Fibroblast of lung (primary cell): ENCODE measurements around the gene TNK2.

Experiments
- EZH2 ChIP-seq: IDR thresholded peaks from 2 replicates; pipeline ENCODE4 v1.5.1; 2012; ENCODE audit warnings: low read length, control low read depth, mild to moderate bottlenecking; ENCODE audit errors: missing control alignments
- TF ChIP-seq, protein P1 (sequence below), 2 donors: IDR thresholded peaks in 1 of 2; conservative IDR thresholded peaks in 1 of 2; 1 replicate in 1 of 2; 2 replicates in 1 of 2; pipeline ENCODE4 v1.5.1; 2011 to 2012; ENCODE audit warnings: low read length in 2 of 2, control low read depth in 1 of 2, inconsistent platforms in 1 of 2, low read depth in 1 of 2, mild to moderate bottlenecking in 1 of 2

DNA sequence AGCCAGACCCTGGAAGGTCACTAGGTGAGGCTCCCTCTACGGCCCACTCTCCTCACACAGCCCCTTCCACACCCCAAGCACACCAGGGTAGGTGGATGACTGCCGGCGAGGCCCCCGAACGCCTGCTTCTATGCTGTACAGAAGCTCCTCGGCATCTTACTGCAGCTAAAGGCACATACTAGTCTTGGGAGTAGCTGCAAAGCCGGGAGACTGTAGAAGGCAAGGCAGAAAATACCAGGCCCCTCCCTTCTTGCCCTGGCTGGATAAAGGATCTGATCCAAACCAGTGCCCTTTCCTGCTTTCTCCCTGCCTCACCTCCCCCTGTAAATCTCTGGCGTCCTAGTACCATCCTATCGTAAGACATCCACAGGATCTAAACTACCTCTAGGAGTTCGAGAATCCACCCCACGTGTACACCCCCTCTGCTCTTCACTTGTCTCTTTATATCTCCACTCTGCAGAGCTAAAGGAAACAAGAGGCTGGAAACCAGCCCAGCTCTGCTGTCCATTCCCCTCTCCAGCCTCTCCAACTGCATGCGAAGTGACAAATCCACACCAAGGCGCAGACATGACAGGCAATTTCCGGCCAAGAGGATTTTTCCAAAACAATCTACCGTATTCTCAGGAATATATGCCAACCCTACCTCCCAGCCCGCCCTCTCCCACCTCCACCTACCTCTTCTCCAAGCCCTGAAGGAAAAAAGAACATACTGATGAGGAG, 11.8 kb downstream of the TNK2 start:
- TF ChIP-seq, protein P1, sequence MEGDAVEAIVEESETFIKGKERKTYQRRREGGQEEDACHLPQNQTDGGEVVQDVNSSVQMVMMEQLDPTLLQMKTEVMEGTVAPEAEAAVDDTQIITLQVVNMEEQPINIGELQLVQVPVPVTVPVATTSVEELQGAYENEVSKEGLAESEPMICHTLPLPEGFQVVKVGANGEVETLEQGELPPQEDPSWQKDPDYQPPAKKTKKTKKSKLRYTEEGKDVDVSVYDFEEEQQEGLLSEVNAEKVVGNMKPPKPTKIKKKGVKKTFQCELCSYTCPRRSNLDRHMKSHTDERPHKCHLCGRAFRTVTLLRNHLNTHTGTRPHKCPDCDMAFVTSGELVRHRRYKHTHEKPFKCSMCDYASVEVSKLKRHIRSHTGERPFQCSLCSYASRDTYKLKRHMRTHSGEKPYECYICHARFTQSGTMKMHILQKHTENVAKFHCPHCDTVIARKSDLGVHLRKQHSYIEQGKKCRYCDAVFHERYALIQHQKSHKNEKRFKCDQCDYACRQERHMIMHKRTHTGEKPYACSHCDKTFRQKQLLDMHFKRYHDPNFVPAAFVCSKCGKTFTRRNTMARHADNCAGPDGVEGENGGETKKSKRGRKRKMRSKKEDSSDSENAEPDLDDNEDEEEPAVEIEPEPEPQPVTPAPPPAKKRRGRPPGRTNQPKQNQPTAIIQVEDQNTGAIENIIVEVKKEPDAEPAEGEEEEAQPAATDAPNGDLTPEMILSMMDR (conservative IDR thresholded peaks at IDR 0.05 in 1 of 2, IDR thresholded peaks at IDR 0.05 in 1 of 2; ENCODE audit: low read depth in 1 of 2, low read length in 2 of 2): no peak
- no peak for TF ChIP-seq EZH2
